ENCODE results near the gene HAUS5. TPM values are rescaled to one million over a fixed set of nuclear protein-coding genes. Genes with fewer than 3 reads are reported as not detected.
A peak's percentile ranks its signal among the peaks of the same experiment; 100 is the strongest.

Gene HAUS5
- total and polyA plus RNA-seq, 10 of the 15 experiments (the other 5 are each of a cell fraction or from before 2014, with no cell fraction given), result 3.1 to 32.6 (median 17.6) TPM

- in situ Hi-C loops (cut with MboI), result no loop called here
- SMC1A ChIA-PET (ENCODE audit: uncharacterized antibody, unreplicated experiment), result interaction anchor here (1.2 kb wide), 1 partner anchor 10 kb away, joined by 5 read pairs; no protein-coding TSS in a partner anchor
- RAD21 ChIA-PET (ENCODE audit: unreplicated experiment), result no interaction called here
- Histone ChIP-seq H3K79me2 (ENCODE audit: control insufficient read depth, insufficient read depth, low read length) (no peaks in the 10 kb centered on the region), H3K36me3 (ENCODE audit: control insufficient read depth in 2 of 2, insufficient read depth in 2 of 2, low read length in 1 of 2) (peaks cover 10 to 21% of the 10 kb centered on the region in 2 experiments; a peak in 3 of 4 replicates), H3K4me3 (no peak overlapping the region), H4K20me1 (ENCODE audit: control insufficient read depth, insufficient read depth) (no peaks in the 10 kb centered on the region), H3K27me3 (replicated peaks in 1 of 2; ENCODE audit: control insufficient read depth in 2 of 2, insufficient read depth in 2 of 2, low read length in 1 of 2) (no peaks in the 10 kb centered on the region), H3K9ac (ENCODE audit: control insufficient read depth, insufficient read depth, low read length) (no peak overlapping the region), H2AFZ (ENCODE audit: control insufficient read depth, low read depth, low read length) (no peak overlapping the region), H3K27ac (ENCODE audit: control insufficient read depth, insufficient read depth) (no peak overlapping the region), H3K9me3 (replicated peaks; ENCODE audit: control insufficient read depth, insufficient read depth, low read length) (no peaks in the 10 kb centered on the region), H3K4me1 (ENCODE audit: control insufficient read depth, insufficient read depth, low read length) (peaks cover 10% of the 10 kb centered on the region), H3K4me2 (ENCODE audit: control insufficient read depth, insufficient read depth) (no peak overlapping the region)
- POLR2A ChIA-PET, result interaction anchor here (0.5 kb wide), 1 partner anchor 29 kb away, joined by 4 read pairs; no protein-coding TSS in a partner anchor
- CTCF ChIA-PET, result interaction anchor here (0.9 kb wide), 1 partner anchor 25 kb away, joined by 3 read pairs; no protein-coding TSS in a partner anchor
- over 99% methylated on average over 23 of the region's 25 CpGs for WGBS (ENCODE audit: insufficient coverage, insufficient replicate concordance, low lambda C conversion rate, missing lambda C conversion rate)
- no peak for DNase-seq (ENCODE audit: low read depth, low spot score)
- TF ChIP-seq MTA3 (IDR thresholded peaks at IDR 0.05; ENCODE audit: borderline replicate concordance, low read length), result no peak
- FAIRE-seq, result no peak
- ATAC-seq, result no peak
- no TSS peak for BruUV-seq (replicated peaks)
- intact Hi-C loops (cut with micrococcal nuclease; ENCODE audit: unreplicated experiment), result no loop called here
These were observed 24.6 kb downstream of the HAUS5 start for GRCh38 chr19:35637165-35637564.

GRCh38 chr19:35639321-35639639, 26.7 kb downstream of the HAUS5 start:
- WGBS (ENCODE audit: insufficient coverage, insufficient replicate concordance, low lambda C conversion rate, missing lambda C conversion rate), result 64% methylated on average over 6 of the region's 6 CpGs
- Histone ChIP-seq H4K20me1 (ENCODE audit: control insufficient read depth, insufficient read depth) (no peaks in the 10 kb centered on the region), H2AFZ (ENCODE audit: control insufficient read depth, low read depth, low read length) (no peak overlapping the region), H3K4me3 (no peak overlapping the region), H3K4me2 (ENCODE audit: control insufficient read depth, insufficient read depth) (no peak overlapping the region), H3K36me3 (ENCODE audit: control insufficient read depth in 2 of 2, insufficient read depth in 2 of 2, low read length in 1 of 2) (peaks cover 7 to 14% of the 10 kb centered on the region in 2 experiments; a peak in 3 of 4 replicates), H3K9ac (ENCODE audit: control insufficient read depth, insufficient read depth, low read length) (no peak overlapping the region), H3K27ac (ENCODE audit: control insufficient read depth, insufficient read depth) (no peak overlapping the region), H3K9me3 (replicated peaks; ENCODE audit: control insufficient read depth, insufficient read depth, low read length) (no peaks in the 10 kb centered on the region), H3K79me2 (ENCODE audit: control insufficient read depth, insufficient read depth, low read length) (no peaks in the 10 kb centered on the region), H3K27me3 (replicated peaks in 1 of 2; ENCODE audit: control insufficient read depth in 2 of 2, insufficient read depth in 2 of 2, low read length in 1 of 2) (no peaks in the 10 kb centered on the region), H3K4me1 (ENCODE audit: control insufficient read depth, insufficient read depth, low read length) (peaks cover 19% of the 10 kb centered on the region)
- RAD21 ChIA-PET (ENCODE audit: unreplicated experiment), result no interaction called here
- in situ Hi-C loops (cut with MboI), result no loop called here
- POLR2A ChIA-PET, result no interaction called here
- intact Hi-C loops (cut with micrococcal nuclease; ENCODE audit: unreplicated experiment), result no loop called here
- SMC1A ChIA-PET (ENCODE audit: uncharacterized antibody, unreplicated experiment), result no interaction called here
- BruUV-seq (replicated peaks), result no TSS peak
- no peak for FAIRE-seq
- ATAC-seq, result no peak
- TF ChIP-seq CTCF (IDR thresholded peaks at IDR 0.05 in 2 of 3, conservative IDR thresholded peaks at IDR 0.05 in 1 of 3; ENCODE audit: control insufficient read depth in 2 of 3, extremely low read depth in 1 of 3, insufficient read depth in 1 of 3, low read depth in 3 of 3, low read length in 3 of 3) (no peak), POLR2A (IDR thresholded peaks at IDR 0.05; ENCODE audit: low read depth, low read length) (peak; percentile 58), PML (IDR thresholded peaks at IDR 0.05; ENCODE audit: low read length) (0 out of 2 replicates have a peak, but pooled peaks have one; percentile 8), POLR2AphosphoS2 (IDR thresholded peaks at IDR 0.05; ENCODE audit: low read depth, low read length) (peak; percentile 42; the same call in 1 of the 2 replicates), RFX5 (IDR thresholded peaks at IDR 0.05; ENCODE audit: low read depth, low read length) (no peak)
- CTCF ChIA-PET, result no interaction called here
- DNase-seq (ENCODE audit: low read depth, low spot score), result no peak
